C4-2B (cell line): ENCODE measurements around the gene STIM1.
"Not testable (repeated sequence)": the region's sequence is repeated elsewhere in the genome, so short reads cannot be mapped to it uniquely, and the experiment has no call there.

Experiments
- H3K27ac ChIP-seq: fragments of 450-650 bp; 2 replicates; pipeline ENCODE4 v1.5.1; 2017
- ZFX ChIP-seq: fragments of 450-650 bp; IDR thresholded peaks from 2 replicates; pipeline ENCODE4 v1.6.1; 2017
- TF ChIP-seq, protein P1 (sequence below): fragments of 450-650 bp; conservative IDR thresholded peaks from 2 replicates; pipeline ENCODE4 v1.5.1; 2017; ENCODE audit warnings: mild to moderate bottlenecking

STIM1 gene

DNA sequence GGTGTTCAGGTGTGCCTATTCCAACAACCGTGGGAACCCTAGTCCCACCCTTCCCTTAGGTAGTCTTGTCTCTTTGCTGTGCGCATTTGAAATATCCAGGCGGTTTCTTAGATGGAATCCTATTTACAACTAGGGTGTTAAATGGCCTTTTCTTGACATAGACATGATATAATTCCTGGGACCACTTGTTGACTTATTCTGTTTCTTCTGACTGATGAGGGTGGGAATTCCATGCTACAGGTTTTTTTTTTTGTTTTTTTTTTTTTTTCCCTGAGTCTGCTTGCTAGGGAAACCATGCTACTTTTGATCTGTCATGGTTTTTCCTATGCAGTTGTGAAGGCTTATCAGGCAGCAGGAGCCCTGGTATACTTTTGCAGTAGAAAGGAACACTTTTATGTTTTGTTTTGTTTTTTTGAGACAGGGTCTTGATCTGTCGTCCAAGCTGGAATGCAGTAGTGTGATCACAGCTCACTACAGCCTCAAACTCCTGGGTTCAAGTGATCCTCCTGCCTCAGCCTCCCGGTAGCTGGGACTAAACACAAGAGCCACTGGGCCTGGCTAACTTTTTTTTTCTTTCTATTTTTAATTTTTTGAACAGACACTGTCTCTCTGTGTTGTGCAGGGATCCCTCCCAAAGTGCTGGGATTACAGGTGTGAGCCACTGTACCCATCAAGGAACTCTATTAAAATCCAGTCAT lies 1.5 kb downstream of the STIM1 start:
- no peak for TF ChIP-seq ZFX
- TF ChIP-seq, protein P1, sequence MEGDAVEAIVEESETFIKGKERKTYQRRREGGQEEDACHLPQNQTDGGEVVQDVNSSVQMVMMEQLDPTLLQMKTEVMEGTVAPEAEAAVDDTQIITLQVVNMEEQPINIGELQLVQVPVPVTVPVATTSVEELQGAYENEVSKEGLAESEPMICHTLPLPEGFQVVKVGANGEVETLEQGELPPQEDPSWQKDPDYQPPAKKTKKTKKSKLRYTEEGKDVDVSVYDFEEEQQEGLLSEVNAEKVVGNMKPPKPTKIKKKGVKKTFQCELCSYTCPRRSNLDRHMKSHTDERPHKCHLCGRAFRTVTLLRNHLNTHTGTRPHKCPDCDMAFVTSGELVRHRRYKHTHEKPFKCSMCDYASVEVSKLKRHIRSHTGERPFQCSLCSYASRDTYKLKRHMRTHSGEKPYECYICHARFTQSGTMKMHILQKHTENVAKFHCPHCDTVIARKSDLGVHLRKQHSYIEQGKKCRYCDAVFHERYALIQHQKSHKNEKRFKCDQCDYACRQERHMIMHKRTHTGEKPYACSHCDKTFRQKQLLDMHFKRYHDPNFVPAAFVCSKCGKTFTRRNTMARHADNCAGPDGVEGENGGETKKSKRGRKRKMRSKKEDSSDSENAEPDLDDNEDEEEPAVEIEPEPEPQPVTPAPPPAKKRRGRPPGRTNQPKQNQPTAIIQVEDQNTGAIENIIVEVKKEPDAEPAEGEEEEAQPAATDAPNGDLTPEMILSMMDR = no peak
- no peak overlapping the region for H3K27ac ChIP-seq

DNA sequence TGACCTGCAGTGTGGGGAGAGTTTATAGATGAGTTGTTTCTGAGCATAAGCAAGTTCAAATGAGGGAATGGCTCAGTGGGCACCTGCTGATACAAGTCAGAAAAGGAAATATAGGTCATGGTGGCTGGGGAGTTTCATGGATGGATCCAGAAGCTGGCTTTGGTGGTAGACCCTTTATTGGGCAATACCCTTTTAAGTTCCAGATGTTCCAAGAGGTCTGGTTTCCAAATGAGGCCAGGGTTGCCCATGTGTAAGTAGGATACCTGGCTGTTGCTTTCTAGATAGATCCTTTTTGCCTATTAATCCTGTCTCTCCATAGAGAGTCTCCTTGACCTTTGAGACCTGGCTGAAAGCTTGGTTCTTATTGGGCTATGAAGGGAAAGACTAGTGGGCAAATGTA lies 2.2 kb downstream of the STIM1 start:
- H3K27ac ChIP-seq = no peak overlapping the region

DNA sequence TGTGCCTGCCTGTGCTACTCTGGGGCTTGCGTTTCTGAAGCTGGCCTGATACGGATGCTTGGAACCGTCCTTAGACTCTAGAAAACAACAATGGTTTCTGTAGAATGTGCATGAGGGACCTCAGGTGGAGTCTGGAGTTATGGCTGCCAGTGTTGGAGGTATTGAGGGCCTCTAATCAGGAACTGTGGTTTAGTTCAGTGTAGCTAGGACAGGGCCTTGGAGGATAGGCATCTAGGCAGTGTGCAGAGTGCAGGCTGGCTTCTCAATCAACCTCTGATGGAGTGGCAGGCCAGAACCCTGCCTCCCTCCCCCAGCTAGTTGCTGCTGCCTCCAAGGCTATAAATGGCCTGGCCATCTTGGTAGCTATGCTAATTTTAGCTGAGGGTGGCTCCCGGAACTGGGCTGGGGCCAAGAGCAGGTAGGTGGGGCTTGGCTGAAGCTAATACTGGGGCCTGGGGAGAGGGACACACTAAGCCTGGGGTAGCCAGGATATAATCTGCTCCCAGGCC lies 4.0 kb downstream of the STIM1 start:
- TF ChIP-seq, protein P1 = no peak
- no peak for TF ChIP-seq ZFX
- peak overlapping the region; percentile 32 for H3K27ac ChIP-seq

More for the DNA sequence above, 2.2 kb downstream of the STIM1 start:
- TF ChIP-seq ZFX = no peak
- TF ChIP-seq, protein P1 = no peak

DNA sequence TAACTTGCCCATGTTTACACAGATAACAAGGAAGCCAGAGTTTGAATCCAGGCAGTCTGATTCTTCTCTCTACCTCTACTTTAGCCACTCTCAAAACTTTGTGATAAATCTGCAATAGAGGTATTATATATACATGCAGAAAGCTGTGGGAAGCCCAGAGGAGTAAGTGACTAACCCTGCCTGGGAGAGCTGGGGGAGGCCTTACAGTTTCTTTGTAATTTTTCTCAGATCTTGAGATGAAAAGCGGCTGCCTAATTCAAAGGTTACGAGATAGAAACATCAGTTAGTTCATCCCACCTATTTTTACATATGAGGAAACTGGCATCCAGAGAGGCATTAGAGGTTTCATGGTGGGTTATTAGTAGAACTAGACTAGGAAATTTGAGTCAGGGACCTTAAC lies 4.9 kb downstream of the STIM1 start:
- TF ChIP-seq, protein P1 = no peak
- TF ChIP-seq ZFX = no peak
- H3K27ac ChIP-seq = no peak overlapping the region

DNA sequence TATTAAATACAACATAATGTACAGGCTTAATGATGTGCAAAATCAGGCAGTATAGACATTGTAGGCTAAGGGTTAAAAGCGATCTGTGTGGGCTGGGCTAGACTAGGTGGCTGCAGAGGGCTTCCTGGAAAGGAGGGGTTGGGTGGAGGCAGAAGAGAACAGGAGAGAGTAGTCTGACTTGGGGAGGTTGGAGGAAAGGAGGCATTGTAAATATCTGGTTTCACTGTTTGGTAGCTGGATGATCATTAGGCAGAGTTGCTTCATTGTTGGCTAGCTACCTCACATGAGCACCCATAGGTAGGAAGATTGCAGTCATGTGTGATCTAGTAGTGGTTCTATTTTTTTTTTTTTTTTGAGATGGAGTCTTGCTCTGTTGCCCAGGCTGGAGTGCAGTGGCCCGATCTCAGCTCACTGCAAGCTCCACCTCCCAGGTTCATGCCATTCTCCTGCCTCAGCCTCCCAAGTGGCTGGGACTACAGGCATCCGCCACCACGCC lies 5.5 kb downstream of the STIM1 start:
- not testable (repeated sequence) for H3K27ac ChIP-seq

DNA sequence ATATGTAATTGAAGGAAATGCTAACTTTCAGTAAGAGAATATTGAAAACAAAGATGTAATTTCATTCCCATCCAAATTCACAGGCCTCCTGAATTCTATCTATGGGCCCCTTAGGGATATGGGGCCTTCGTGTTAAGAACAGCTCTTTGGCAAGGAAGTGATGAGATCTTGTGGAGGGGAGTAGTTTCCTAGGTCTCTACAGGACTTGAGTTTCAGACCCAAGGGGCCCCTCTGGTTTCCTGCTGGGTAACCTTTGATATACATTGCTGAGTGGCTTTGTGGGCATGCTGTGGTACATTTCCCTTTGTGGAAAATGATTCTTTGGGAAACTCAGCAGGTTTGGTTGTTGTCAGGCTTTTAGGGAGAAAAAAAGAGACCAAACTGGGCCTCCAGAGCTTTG lies 6.2 kb downstream of the STIM1 start:
- no peak overlapping the region for H3K27ac ChIP-seq
- no peak for TF ChIP-seq ZFX
- TF ChIP-seq, protein P1 = no peak

DNA sequence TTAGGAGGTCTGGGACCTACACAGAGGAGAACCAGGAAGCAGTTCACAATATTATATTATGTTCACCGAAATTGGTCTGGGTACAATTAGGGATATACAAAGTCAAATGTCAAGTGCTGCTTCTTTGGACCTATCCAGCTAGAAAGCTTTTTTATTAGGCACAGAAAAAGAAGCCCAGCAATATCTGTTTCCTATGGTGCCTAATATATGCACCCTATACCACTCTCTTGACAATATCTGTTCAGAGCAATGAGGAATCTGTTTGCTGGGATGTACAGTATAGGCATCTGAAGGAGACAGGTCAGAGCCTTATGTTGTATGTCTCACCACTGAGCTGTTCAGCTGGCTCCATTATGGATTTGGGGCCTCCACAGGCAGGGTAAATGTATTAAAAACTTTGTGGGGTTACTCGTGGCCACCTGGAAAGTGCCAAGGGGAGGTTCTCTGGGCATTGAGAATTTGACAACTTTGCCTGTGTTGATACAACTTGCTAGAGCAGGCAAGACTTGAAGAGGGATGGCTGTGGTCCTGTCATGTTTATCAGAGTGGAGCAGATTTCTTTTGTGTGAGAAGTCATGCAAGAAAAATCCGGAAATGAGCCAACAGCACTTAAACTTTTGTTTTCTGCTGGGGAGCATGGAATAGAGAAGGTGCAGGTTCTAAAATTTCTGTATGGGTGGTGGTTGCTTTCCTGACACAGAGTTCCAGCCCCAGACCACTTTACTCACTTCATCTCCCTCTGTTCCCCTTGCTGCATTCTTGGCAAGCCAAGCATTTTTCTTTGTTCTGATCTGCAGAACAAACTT lies 10.1 kb downstream of the STIM1 start:
- TF ChIP-seq, protein P1 = no peak
- no peak for TF ChIP-seq ZFX
- H3K27ac ChIP-seq = no peak overlapping the region
